Measurements from ENCODE around the gene PLEKHA1.

- no peak for TF ChIP-seq CTCF (IDR thresholded peaks at IDR 0.05; ENCODE audit: poor library complexity)
- TF ChIP-seq EZH2 (IDR thresholded peaks at IDR 0.05; ENCODE audit: borderline replicate concordance): no peak
- no peak for TF ChIP-seq EZH2phosphoT487 (IDR thresholded peaks at IDR 0.05; ENCODE audit: low read depth, severe bottlenecking, unreplicated experiment)
Observed at GRCh38 chr10:122458693-122459092, 84.2 kb downstream of the PLEKHA1 start.
